Measurements from ENCODE around the gene FAM229A. TPM values are rescaled to one million over a fixed set of nuclear protein-coding genes. Genes with fewer than 3 reads are reported as not detected.
"Not testable (repeated sequence)": the region's sequence is repeated elsewhere in the genome, so short reads cannot be mapped to it uniquely, and the experiment has no call there.

Gene FAM229A
- polyA plus RNA-seq, 3 donors: 19.9 TPM; not detected in 2

GRCh38 chr1:32399843-32400242, 37.6 kb upstream of the FAM229A start:
- Mint-ChIP-seq H3K4me1 (peaks cover 8% of the 10 kb centered on the region), H3K9me3 (peaks cover 0 to 4% (median 0%) of the 10 kb centered on the region in 7 donors), H3K27me3 (ENCODE audit: low read depth in 3 of 3) (peaks cover 0 to 2% (median 1%) of the 10 kb centered on the region in 3 donors), H3K36me3 (no peaks in the 10 kb centered on the region), H3K27ac (peak overlapping the region in 1 of 7 donors; percentile 68), H3K4me3 (no peak overlapping the region)
- Histone ChIP-seq H2AFZ (ENCODE audit: insufficient read depth, low read depth, low read length, poor library complexity, severe bottlenecking) (no peak overlapping the region), H3K79me2 (ENCODE audit: insufficient read depth, low read length) (no peaks in the 10 kb centered on the region), H3K4me1 (ENCODE audit: control insufficient read depth in 1 of 2, insufficient read depth in 2 of 2, low read length in 2 of 2) (peaks cover 4 to 9% of the 10 kb centered on the region in 2 donors), H3K9ac (ENCODE audit: insufficient read depth, low read length, poor library complexity, severe bottlenecking) (no peak overlapping the region), H4K20me1 (ENCODE audit: insufficient read depth, low read length) (no peaks in the 10 kb centered on the region), H3K4me2 (replicated peaks; ENCODE audit: extremely low read depth, low read length, poor library complexity, severe bottlenecking) (no peak overlapping the region), H3K36me3 (replicated peaks in 1 of 2; ENCODE audit: control insufficient read depth in 1 of 2, insufficient read depth in 2 of 2, low read length in 2 of 2) (no peaks in the 10 kb centered on the region), H3K9me3 (replicated peaks in 1 of 2; ENCODE audit: control insufficient read depth in 1 of 2, insufficient read depth in 1 of 2, low read length in 2 of 2) (no peaks in the 10 kb centered on the region), H3K27me3 (ENCODE audit: control insufficient read depth in 2 of 2, insufficient read depth in 2 of 2, low read length in 2 of 2) (no peaks in the 10 kb centered on the region), H3K4me3 (replicated peaks in 1 of 3; ENCODE audit: low read depth in 2 of 3, low read length in 3 of 3) (no peak overlapping the region), H3K27ac (ENCODE audit: low read depth in 1 of 2, low read length in 2 of 2) (no peak overlapping the region)
- no peak for TF ChIP-seq CTCF (IDR thresholded peaks at IDR 0.05)
- DNase-seq: no peak
- intact Hi-C loops (cut with micrococcal nuclease): loop anchor here in 1 of 2 donors (10.0 kb wide), 2 partner anchors 175 to 1685 kb away; partner anchors contain the start of genes EIF3I and TMEM234
- 77% methylated on average over 3 of the region's 4 CpGs for WGBS (ENCODE audit: insufficient coverage)

- intact Hi-C loops (cut with micrococcal nuclease): loop anchor here in 1 of 2 donors (10.0 kb wide), 2 partner anchors 174 to 1684 kb away; partner anchors contain the start of genes EIF3I and TMEM234
- Mint-ChIP-seq H3K27me3 (ENCODE audit: low read depth in 3 of 3) (peaks cover 0 to 2% (median 1%) of the 10 kb centered on the region in 3 donors), H3K4me1 (peaks cover 12% of the 10 kb centered on the region), H3K4me3 (no peak overlapping the region), H3K27ac (peak overlapping the region in 1 of 7 donors; percentile 14), H3K9me3 (peaks cover 0 to 4% (median 0%) of the 10 kb centered on the region in 7 donors), H3K36me3 (no peaks in the 10 kb centered on the region)
- H3K36me3 ChIP-seq (replicated peaks in 1 of 2; ENCODE audit: control insufficient read depth in 1 of 2, insufficient read depth in 2 of 2, low read length in 2 of 2): no peaks in the 10 kb centered on the region
- H2AFZ ChIP-seq (ENCODE audit: insufficient read depth, low read depth, low read length, poor library complexity, severe bottlenecking): no peak overlapping the region
- TF ChIP-seq CTCF (IDR thresholded peaks at IDR 0.05): no peak
- DNase-seq: no peak
- 90% methylated on average over 2 of the region's 2 CpGs for WGBS (ENCODE audit: insufficient coverage)
- no peak overlapping the region for H3K4me2 ChIP-seq (replicated peaks; ENCODE audit: extremely low read depth, low read length, poor library complexity, severe bottlenecking)
- no peaks in the 10 kb centered on the region for H3K9me3 ChIP-seq (replicated peaks in 1 of 2; ENCODE audit: control insufficient read depth in 1 of 2, insufficient read depth in 1 of 2, low read length in 2 of 2)
- H3K27ac ChIP-seq (ENCODE audit: low read depth in 1 of 2, low read length in 2 of 2): no peak overlapping the region
- no peaks in the 10 kb centered on the region for H3K27me3 ChIP-seq (ENCODE audit: control insufficient read depth in 2 of 2, insufficient read depth in 2 of 2, low read length in 2 of 2)
- no peak overlapping the region for H3K4me3 ChIP-seq (replicated peaks in 1 of 3; ENCODE audit: low read depth in 2 of 3, low read length in 3 of 3)
- H4K20me1 ChIP-seq (ENCODE audit: insufficient read depth, low read length): no peaks in the 10 kb centered on the region
- peaks cover 12 to 14% of the 10 kb centered on the region in 2 donors for H3K4me1 ChIP-seq (ENCODE audit: control insufficient read depth in 1 of 2, insufficient read depth in 2 of 2, low read length in 2 of 2)
- peaks cover 8% of the 10 kb centered on the region for H3K79me2 ChIP-seq (ENCODE audit: insufficient read depth, low read length)
- no peak overlapping the region for H3K9ac ChIP-seq (ENCODE audit: insufficient read depth, low read length, poor library complexity, severe bottlenecking)
These were observed 36.1 kb upstream of the FAM229A start for GRCh38 chr1:32398401-32398800.

GRCh38 chr1:32396524-32396923, 34.2 kb upstream of the FAM229A start:
- DNase-seq; H3K36me3 ChIP-seq (replicated peaks in 1 of 2; ENCODE audit: control insufficient read depth in 1 of 2, insufficient read depth in 2 of 2, low read length in 2 of 2); H3K27me3 ChIP-seq (ENCODE audit: control insufficient read depth in 2 of 2, insufficient read depth in 2 of 2, low read length in 2 of 2); H2AFZ ChIP-seq (ENCODE audit: insufficient read depth, low read depth, low read length, poor library complexity, severe bottlenecking); H3K4me3 ChIP-seq (replicated peaks in 1 of 3; ENCODE audit: low read depth in 2 of 3, low read length in 3 of 3); H3K9me3 ChIP-seq (replicated peaks in 1 of 2; ENCODE audit: control insufficient read depth in 1 of 2, insufficient read depth in 1 of 2, low read length in 2 of 2); H3K9ac ChIP-seq (ENCODE audit: insufficient read depth, low read length, poor library complexity, severe bottlenecking); H3K4me2 ChIP-seq (replicated peaks; ENCODE audit: extremely low read depth, low read length, poor library complexity, severe bottlenecking); H3K36me3 Mint-ChIP-seq; H3K4me3 Mint-ChIP-seq; H3K9me3 Mint-ChIP-seq; H3K27me3 Mint-ChIP-seq (ENCODE audit: low read depth in 3 of 3); H3K27ac ChIP-seq (ENCODE audit: low read depth in 1 of 2, low read length in 2 of 2); H4K20me1 ChIP-seq (ENCODE audit: insufficient read depth, low read length): not testable (repeated sequence)
- Mint-ChIP-seq H3K27ac (peak overlapping the region in 1 of 7 donors; percentile 12), H3K4me1 (peaks cover 25% of the 10 kb centered on the region)
- intact Hi-C loops (cut with micrococcal nuclease): loop anchor here in 1 of 2 donors (10.0 kb wide), 2 partner anchors 172 to 1682 kb away; partner anchors contain the start of genes EIF3I and TMEM234
- WGBS (ENCODE audit: insufficient coverage): no CpG with 5 or more reads among the region's 5 CpGs
- Histone ChIP-seq H3K4me1 (ENCODE audit: control insufficient read depth in 1 of 2, insufficient read depth in 2 of 2, low read length in 2 of 2) (peaks cover 27 to 30% of the 10 kb centered on the region in 2 donors), H3K79me2 (ENCODE audit: insufficient read depth, low read length) (peaks cover 27% of the 10 kb centered on the region)

All from CD14-positive monocyte (primary cell).